NT2/D1 (cell line): ENCODE data around the gene GRIA4.

Experiments used
- SUZ12 ChIP-seq: IDR thresholded peaks from 2 replicates; pipeline ENCODE4 v1.6.1; 2011; ENCODE audit not compliant: insufficient read length, insufficient read depth; ENCODE audit errors: extremely low read depth
- YY1 ChIP-seq: IDR thresholded peaks from 2 replicates; pipeline ENCODE4 v1.6.1; 2011; ENCODE audit not compliant: insufficient read length, insufficient read depth

GRCh38 chr11:106012744-106013143 is 402.9 kb downstream of the GRIA4 start:
- TF ChIP-seq SUZ12 (no peak), YY1 (no peak)
